SK-N-MC (cell line): ENCODE results near the gene ZNF846.

ENCODE experiments used
- EZH2 ChIP-seq: fragments of 200-600 bp; sonication (generic); IDR thresholded peaks from one replicate; pipeline ENCODE4 v1.6.1; 2017; ENCODE audit warnings: antibody characterized with exemption
- FOXP2 ChIP-seq: optimal IDR thresholded peaks from 2 replicates; pipeline ENCODE3; 2011; ENCODE audit warnings: mild to moderate bottlenecking, moderate library complexity; ENCODE audit not compliant: insufficient read depth; ENCODE audit errors: extremely low read length, control extremely low read depth
- POLR2AphosphoS5 ChIP-seq: IDR thresholded peaks from 2 replicates; pipeline ENCODE4 v1.6.1; 2012; ENCODE audit warnings: mild to moderate bottlenecking, low read depth, low read length, borderline replicate concordance

DNA sequence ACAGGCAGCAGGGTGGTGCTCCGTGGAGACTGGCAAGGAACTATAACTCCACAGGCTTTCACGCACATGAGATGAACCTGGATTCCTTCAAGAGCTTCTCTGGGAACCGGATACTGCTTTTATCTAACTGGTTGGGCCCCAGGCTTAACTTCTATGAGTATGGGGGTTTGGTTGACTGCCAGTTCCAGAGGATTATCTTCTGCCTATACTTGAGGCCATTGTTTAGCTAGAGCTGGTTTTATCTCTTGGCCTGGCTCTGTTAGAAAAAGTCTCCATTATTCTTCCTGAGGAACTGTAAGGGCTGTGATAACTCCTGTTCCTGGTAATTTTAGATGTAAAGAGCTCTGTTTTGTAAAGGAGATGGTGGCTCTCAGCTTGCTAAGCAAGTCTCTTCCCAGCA lies 40.9 kb downstream of the ZNF846 start:
- TF ChIP-seq POLR2AphosphoS5 (no peak), EZH2 (no peak), FOXP2 (no peak)
